Thyroid gland (tissue), 4 donors: ENCODE data around the gene GNG8. TPM values are rescaled to one million over a fixed set of nuclear protein-coding genes. Genes with fewer than 3 reads are reported as not detected.

Experiments used
- DNase-seq, 2 donors: peaks; one replicate each; pipeline ENCODE4 v3.0.0-alpha.2; 2019
- H3K27ac ChIP-seq, 3 donors: fragments of 200-600 bp; sonication (generic); 1 replicate in 2 of 3; 2 replicates in 1 of 3; pipeline ENCODE4 v1.5.1; 2016 to 2019; ENCODE audit warnings: mild to moderate bottlenecking in 1 of 3, moderate library complexity in 1 of 3
- H3K27me3 ChIP-seq: fragments of 200-600 bp; sonication (generic); one replicate; pipeline ENCODE4 v1.5.1; 2019
- H3K36me3 ChIP-seq, 2 donors: fragments of 200-600 bp; sonication (generic); one replicate each; pipeline ENCODE4 v1.5.1; 2016 to 2019
- H3K4me1 ChIP-seq, 2 donors: fragments of 200-600 bp; sonication (generic); one replicate each; pipeline ENCODE4 v1.5.1; 2017 to 2019
- H3K4me3 ChIP-seq, 3 donors: fragments of 200-600 bp; sonication (generic); replicated peaks in 1 of 3; 1 replicate in 2 of 3; 2 replicates in 1 of 3; pipeline ENCODE4 v1.5.1; 2016; ENCODE audit warnings: mild to moderate bottlenecking in 1 of 3
- H3K9me3 ChIP-seq: fragments of 200-600 bp; sonication (generic); one replicate; pipeline ENCODE4 v1.5.1; 2017
- POLR2A ChIP-seq, 2 donors: fragments of 450-650 bp; IDR thresholded peaks; one replicate each; pipeline ENCODE4 v1.6.1; 2017; ENCODE audit warnings: antibody characterized with exemption in 2 of 2, mild to moderate bottlenecking in 2 of 2, moderate library complexity in 1 of 2
- WGBS, 2 donors: methylation state at CpG; one replicate each; pipeline ENCODE4 v1.1.5; 2017; 5-methylcytosine and 5-hydroxymethylcytosine counted together
- intact Hi-C: fragments of 100-400 bp; cut with DNase I; formaldehyde crosslinking; loops from one replicate; pipeline ENCODE4 v1.15.1; 2023
- total RNA-seq, 4 donors: library from RNA; depleted of rRNA; stranded (reverse); fragments of >200 nt; gene quantifications; one replicate each; pipeline ENCODE4 v1.2.3, GENCODE V29; 2016
- TF ChIP-seq, protein P1 (sequence below), 6 experiments: fragments of 200-600 bp in 3 of 6; fragments of 450-650 bp in 3 of 6; sonication (generic) in 3 of 6; IDR thresholded peaks; one replicate each; pipeline ENCODE4 v1.5.1; 2016 to 2019; ENCODE audit warnings: antibody characterized with exemption in 6 of 6, mild to moderate bottlenecking in 2 of 6, inconsistent platforms in 1 of 6, moderate library complexity in 1 of 6

The GNG8 gene
- total RNA-seq, 4 donors from 2014 or later = not detected

GRCh38 chr19:46604781-46605355 is 31.1 kb downstream of the GNG8 start:
- Histone ChIP-seq H3K4me1 (peaks cover 27 to 42% of the 10 kb centered on the region in 2 donors), H3K9me3 (no peaks in the 10 kb centered on the region), H3K27ac (peak overlapping the region; percentile 9 to 73 (median 65)), H3K36me3 (peaks cover 25 to 30% of the 10 kb centered on the region in 2 donors), H3K4me3 (no peak overlapping the region), H3K27me3 (no peaks in the 10 kb centered on the region)
- peak; percentile 82 to 87 for DNase-seq
- WGBS, 2 donors = 19 to 38% methylated on average over 12 to 13 of the region's 13 CpGs
- TF ChIP-seq POLR2A (IDR thresholded peaks at IDR 0.05) = no peak
- intact Hi-C loops = loop anchor here (5.0 kb wide), 1 partner anchor 57 kb away; the partner anchor contains the start of gene DACT3

DNA sequence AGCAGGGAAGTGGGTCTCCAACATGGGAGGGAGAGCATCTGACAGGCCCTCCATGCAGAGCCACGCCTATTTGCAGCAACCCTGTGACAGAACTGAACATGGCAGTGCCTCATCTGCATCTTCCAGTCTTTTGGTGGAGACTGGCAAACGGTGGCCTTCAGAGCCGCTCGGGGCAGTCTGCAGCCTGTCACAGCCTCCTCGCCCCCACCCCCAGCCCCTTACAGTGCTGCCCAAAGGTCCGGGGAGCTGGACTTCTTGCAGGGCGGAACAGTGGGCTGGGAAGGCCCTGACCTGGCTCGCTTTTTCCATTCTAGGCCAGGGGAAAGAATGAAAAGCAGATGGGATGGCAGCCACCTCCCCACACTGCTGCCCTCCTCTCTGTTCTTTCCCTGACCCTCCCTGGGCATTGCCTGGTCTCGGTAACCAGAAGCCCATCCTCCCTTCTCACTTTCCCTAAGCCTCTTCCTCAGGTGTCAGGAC is 32.2 kb downstream of the GNG8 start:
- DNase-seq = no peak
- Histone ChIP-seq H3K27ac (peak overlapping the region in 2 of 3 donors; percentile 42 to 81), H3K4me1 (peaks cover 27 to 42% of the 10 kb centered on the region in 2 donors), H3K36me3 (peaks cover 17 to 20% of the 10 kb centered on the region in 2 donors), H3K27me3 (no peaks in the 10 kb centered on the region), H3K9me3 (no peaks in the 10 kb centered on the region), H3K4me3 (no peak overlapping the region)
- TF ChIP-seq, protein P1, sequence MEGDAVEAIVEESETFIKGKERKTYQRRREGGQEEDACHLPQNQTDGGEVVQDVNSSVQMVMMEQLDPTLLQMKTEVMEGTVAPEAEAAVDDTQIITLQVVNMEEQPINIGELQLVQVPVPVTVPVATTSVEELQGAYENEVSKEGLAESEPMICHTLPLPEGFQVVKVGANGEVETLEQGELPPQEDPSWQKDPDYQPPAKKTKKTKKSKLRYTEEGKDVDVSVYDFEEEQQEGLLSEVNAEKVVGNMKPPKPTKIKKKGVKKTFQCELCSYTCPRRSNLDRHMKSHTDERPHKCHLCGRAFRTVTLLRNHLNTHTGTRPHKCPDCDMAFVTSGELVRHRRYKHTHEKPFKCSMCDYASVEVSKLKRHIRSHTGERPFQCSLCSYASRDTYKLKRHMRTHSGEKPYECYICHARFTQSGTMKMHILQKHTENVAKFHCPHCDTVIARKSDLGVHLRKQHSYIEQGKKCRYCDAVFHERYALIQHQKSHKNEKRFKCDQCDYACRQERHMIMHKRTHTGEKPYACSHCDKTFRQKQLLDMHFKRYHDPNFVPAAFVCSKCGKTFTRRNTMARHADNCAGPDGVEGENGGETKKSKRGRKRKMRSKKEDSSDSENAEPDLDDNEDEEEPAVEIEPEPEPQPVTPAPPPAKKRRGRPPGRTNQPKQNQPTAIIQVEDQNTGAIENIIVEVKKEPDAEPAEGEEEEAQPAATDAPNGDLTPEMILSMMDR (IDR thresholded peaks at IDR 0.05) = no peak
- no peak for TF ChIP-seq POLR2A (IDR thresholded peaks at IDR 0.05)
- 79 to 80% methylated on average over 4 to 8 of the region's 9 CpGs for WGBS, 2 donors
- intact Hi-C loops = loop anchor here (5.0 kb wide), 1 partner anchor 59 kb away; the partner anchor contains the start of gene DACT3

- intact Hi-C loops = loop anchor here (5.0 kb wide), 1 partner anchor 59 kb away; the partner anchor contains the start of gene DACT3
- Histone ChIP-seq H3K9me3 (no peaks in the 10 kb centered on the region), H3K4me3 (peak overlapping the region in 1 of 3 donors; percentile 5), H3K4me1 (peaks cover 27 to 42% of the 10 kb centered on the region in 2 donors), H3K27me3 (no peaks in the 10 kb centered on the region), H3K36me3 (peaks cover 12 to 14% of the 10 kb centered on the region in 2 donors), H3K27ac (peak overlapping the region; percentile 42 to 81 (median 71))
- WGBS, 2 donors = 31 to 33% methylated on average over 2 of the region's 2 CpGs
- TF ChIP-seq, protein P1 (IDR thresholded peaks at IDR 0.05) = no peak
- TF ChIP-seq POLR2A (IDR thresholded peaks at IDR 0.05) = no peak
- no peak for DNase-seq
Measured at GRCh38 chr19:46603195-46603637, 32.8 kb downstream of the GNG8 start.

- H3K27ac ChIP-seq = peak overlapping the region; percentile 42 to 81 (median 71)
- H3K9me3 ChIP-seq = no peaks in the 10 kb centered on the region
- peak in 1 of 2 donors; percentile 28 for DNase-seq
- WGBS, 2 donors = 1 to 10% methylated on average over 11 to 21 of the region's 23 CpGs
- H3K4me3 ChIP-seq = peak overlapping the region in 2 of 3 donors; percentile 30 to 97
- TF ChIP-seq POLR2A (IDR thresholded peaks at IDR 0.05) = no peak
- TF ChIP-seq, protein P1 (IDR thresholded peaks at IDR 0.05) = no peak
- H3K4me1 ChIP-seq = peaks cover 27 to 42% of the 10 kb centered on the region in 2 donors
- H3K27me3 ChIP-seq = no peaks in the 10 kb centered on the region
- intact Hi-C loops = loop anchor here (5.0 kb wide), 1 partner anchor 60 kb away; the partner anchor contains the start of gene DACT3
- H3K36me3 ChIP-seq = peaks cover 5 to 8% of the 10 kb centered on the region in 2 donors
Measured at GRCh38 chr19:46602392-46603194, 33.4 kb downstream of the GNG8 start.
